MCF 10A (cell line): ENCODE results near the gene AMDHD2. TPM values are rescaled to one million over a fixed set of nuclear protein-coding genes. Genes with fewer than 3 reads are reported as not detected.
"Not testable (repeated sequence)": the region's sequence is repeated elsewhere in the genome, so short reads cannot be mapped to it uniquely, and the experiment has no call there.

Source experiments
- BruUV-seq: library from RNA; stranded (reverse); fragments of 400-500 nt; replicated peaks from 2 replicates; lab custom pipeline; 2021; lab: Mats Ljungman, UMichigan
- CTCF ChIA-PET: fragments of 300-600 bp; sonication (Branson Sonifier 250); formaldehyde crosslinking; extraction: SDS; loops from one replicate; lab custom pipeline; 2021; ENCODE audit warnings: antibody characterized with exemption, inconsistent platforms; lab: Yijun Ruan, JAX
- POLR2A ChIA-PET: fragments of 300-600, 350-650 bp; sonication (Branson Sonifier 250); formaldehyde crosslinking; extraction: SDS; loops from one replicate; lab custom pipeline; 2020; ENCODE audit warnings: antibody characterized with exemption, inconsistent platforms; lab: Yijun Ruan, JAX
- DNase-seq: peaks from one replicate; pipeline ENCODE4 v3.0.0-alpha.2; 2018; ENCODE audit not compliant: unreplicated experiment
- H3K27ac Mint-ChIP-seq: one replicate; pipeline ENCODE4 v1.8.0; 2022; ENCODE audit warnings: mild to moderate bottlenecking, low read depth, mixed read lengths; ENCODE audit not compliant: unreplicated experiment
- H3K27me3 Mint-ChIP-seq: one replicate; pipeline ENCODE4 v1.8.0; 2022; ENCODE audit warnings: mixed read lengths; ENCODE audit not compliant: insufficient read depth, unreplicated experiment
- H3K36me3 Mint-ChIP-seq: one replicate; pipeline ENCODE4 v1.8.0; 2022; ENCODE audit warnings: mild to moderate bottlenecking, moderate library complexity, mixed read lengths; ENCODE audit not compliant: insufficient read depth, unreplicated experiment
- H3K4me1 Mint-ChIP-seq: one replicate; pipeline ENCODE4 v1.8.0; 2022; ENCODE audit warnings: mixed read lengths; ENCODE audit not compliant: insufficient read depth, unreplicated experiment
- H3K4me3 Mint-ChIP-seq: one replicate; pipeline ENCODE4 v1.8.0; 2022; ENCODE audit warnings: mild to moderate bottlenecking, moderate library complexity, mixed read lengths; ENCODE audit not compliant: unreplicated experiment
- H3K9me3 Mint-ChIP-seq: one replicate; pipeline ENCODE4 v1.8.0; 2022; ENCODE audit warnings: mixed read lengths; ENCODE audit not compliant: unreplicated experiment
- intact Hi-C: fragments of 100-400 bp; cut with micrococcal nuclease; formaldehyde crosslinking; loops from 2 replicates; pipeline ENCODE4 v1.14.1; 2022
- total RNA-seq: library from RNA; stranded (reverse); gene quantifications from 2 replicates; pipeline ENCODE4 v1.2.3, GENCODE V29; 2022
- TF ChIP-seq, protein P1 (sequence below): fragments of 200-600 bp; IDR thresholded peaks from one replicate; pipeline ENCODE4 v1.8.0; 2022; ENCODE audit warnings: antibody characterized with exemption, mild to moderate bottlenecking; ENCODE audit not compliant: unreplicated experiment

AMDHD2 gene
- total RNA-seq, 1 experiment from 2014 or later: 15.8 TPM

DNA sequence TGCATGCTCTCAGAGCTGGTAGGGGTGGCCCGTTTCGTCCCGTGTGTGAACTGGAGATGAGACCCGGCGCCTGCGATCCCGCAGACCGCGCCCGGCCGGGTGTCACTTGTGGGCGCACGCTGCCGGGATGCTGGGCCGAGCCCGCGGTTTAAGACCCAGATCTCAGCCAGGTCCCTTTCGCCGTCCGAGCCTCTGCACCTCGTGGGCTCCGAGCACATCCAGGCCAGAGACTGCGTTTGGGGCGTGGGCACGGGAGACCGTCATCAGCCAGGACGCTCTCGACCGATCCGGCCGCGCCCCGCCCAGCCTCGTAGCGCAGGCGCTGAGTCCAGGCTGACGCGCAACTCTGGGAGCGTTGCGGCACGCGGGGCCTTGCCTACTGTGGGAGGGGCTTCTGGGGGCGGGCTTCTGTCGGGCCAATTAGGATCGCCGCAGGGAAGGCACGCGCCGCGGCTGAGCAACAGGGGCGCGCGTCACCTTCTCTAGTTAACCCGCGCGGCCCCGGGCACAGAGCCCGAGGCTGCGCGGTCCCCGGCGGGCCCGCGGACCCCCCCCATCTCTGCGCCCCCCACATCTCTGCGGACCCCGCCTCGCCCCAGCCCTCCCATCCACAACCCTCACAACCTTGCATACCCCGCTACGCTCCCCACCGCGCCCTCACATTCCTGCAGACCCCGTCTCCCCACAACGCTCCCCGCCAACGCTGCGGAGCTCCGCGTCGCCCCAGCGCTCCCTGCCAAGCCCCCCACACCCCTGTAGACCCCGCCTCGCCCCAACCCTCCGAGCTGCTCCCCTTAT is 11.7 kb downstream of the AMDHD2 start:
- Mint-ChIP-seq H3K27ac (peak overlapping the region; percentile 100), H3K36me3 (peaks cover 11% of the 10 kb centered on the region), H3K9me3 (no peaks in the 10 kb centered on the region), H3K4me3 (peak overlapping the region; percentile 98), H3K27me3 (no peaks in the 10 kb centered on the region), H3K4me1 (peaks cover 11% of the 10 kb centered on the region)
- ChIA-PET CTCF (interaction anchor here (0.6 kb wide), 1 partner anchor 11 kb away, joined by 4 read pairs; the partner anchor contains the start of gene AMDHD2), POLR2A (interaction anchor here (0.7 to 3.8 kb wide), 16 partner anchors 8 to 524 kb away, joined by 3 to 62 read pairs (median 4); partner anchors contain the start of genes AMDHD2, ATP6V0C, ECI1 and PGP)
- intact Hi-C loops: no loop called here
- BruUV-seq: no TSS peak
- peak; percentile 97 for DNase-seq
- TF ChIP-seq, protein P1, sequence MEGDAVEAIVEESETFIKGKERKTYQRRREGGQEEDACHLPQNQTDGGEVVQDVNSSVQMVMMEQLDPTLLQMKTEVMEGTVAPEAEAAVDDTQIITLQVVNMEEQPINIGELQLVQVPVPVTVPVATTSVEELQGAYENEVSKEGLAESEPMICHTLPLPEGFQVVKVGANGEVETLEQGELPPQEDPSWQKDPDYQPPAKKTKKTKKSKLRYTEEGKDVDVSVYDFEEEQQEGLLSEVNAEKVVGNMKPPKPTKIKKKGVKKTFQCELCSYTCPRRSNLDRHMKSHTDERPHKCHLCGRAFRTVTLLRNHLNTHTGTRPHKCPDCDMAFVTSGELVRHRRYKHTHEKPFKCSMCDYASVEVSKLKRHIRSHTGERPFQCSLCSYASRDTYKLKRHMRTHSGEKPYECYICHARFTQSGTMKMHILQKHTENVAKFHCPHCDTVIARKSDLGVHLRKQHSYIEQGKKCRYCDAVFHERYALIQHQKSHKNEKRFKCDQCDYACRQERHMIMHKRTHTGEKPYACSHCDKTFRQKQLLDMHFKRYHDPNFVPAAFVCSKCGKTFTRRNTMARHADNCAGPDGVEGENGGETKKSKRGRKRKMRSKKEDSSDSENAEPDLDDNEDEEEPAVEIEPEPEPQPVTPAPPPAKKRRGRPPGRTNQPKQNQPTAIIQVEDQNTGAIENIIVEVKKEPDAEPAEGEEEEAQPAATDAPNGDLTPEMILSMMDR: no peak

DNA sequence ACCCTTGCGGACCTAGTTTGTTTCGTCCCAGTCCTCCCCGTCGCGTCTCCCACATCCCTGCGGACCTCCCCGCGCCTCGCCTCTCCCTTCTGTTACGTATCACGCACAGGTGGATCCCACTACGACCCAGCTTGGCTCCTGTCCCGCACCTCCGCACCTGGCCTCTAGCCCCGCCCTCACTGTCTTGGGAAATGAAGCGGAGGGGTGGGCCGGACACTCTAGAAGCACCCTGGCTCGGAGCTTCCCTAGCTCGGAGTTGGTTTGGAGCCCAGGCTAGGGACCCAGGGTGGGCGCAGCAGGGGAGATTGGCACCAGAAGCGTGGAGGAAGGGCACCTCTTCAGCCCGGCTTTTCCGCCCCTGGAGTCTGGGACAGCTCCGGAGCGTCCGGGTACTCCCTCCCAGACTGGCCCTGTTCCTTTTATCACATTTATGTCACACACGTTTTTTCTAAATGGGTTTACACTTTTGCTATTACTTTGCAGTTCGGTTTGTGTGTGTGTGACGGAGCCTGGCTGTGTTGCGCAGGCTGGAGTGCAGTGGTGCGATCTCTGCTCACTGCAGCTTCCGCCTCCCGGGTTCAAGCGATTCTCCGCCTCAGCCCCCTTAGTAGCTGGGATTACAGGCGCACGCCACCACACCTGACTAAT is 12.4 kb downstream of the AMDHD2 start:
- POLR2A ChIA-PET: interaction anchor here (0.5 to 3.8 kb wide), 16 partner anchors 9 to 524 kb away, joined by 3 to 62 read pairs (median 4); partner anchors contain the start of genes AMDHD2, ATP6V0C, ECI1 and PGP
- Mint-ChIP-seq H3K27me3 (no peaks in the 10 kb centered on the region), H3K4me1 (peaks cover 11% of the 10 kb centered on the region), H3K4me3 (peak overlapping the region; percentile 98), H3K9me3 (no peaks in the 10 kb centered on the region), H3K36me3 (peaks cover 11% of the 10 kb centered on the region), H3K27ac (peak overlapping the region; percentile 100)
- peak; percentile 86 for DNase-seq
- CTCF ChIA-PET: interaction anchor here (0.5 kb wide), 1 partner anchor 44 kb away, joined by 3 read pairs; no protein-coding TSS in a partner anchor
- intact Hi-C loops: no loop called here
- TF ChIP-seq, protein P1: no peak
- BruUV-seq: TSS peak; percentile 19

DNA sequence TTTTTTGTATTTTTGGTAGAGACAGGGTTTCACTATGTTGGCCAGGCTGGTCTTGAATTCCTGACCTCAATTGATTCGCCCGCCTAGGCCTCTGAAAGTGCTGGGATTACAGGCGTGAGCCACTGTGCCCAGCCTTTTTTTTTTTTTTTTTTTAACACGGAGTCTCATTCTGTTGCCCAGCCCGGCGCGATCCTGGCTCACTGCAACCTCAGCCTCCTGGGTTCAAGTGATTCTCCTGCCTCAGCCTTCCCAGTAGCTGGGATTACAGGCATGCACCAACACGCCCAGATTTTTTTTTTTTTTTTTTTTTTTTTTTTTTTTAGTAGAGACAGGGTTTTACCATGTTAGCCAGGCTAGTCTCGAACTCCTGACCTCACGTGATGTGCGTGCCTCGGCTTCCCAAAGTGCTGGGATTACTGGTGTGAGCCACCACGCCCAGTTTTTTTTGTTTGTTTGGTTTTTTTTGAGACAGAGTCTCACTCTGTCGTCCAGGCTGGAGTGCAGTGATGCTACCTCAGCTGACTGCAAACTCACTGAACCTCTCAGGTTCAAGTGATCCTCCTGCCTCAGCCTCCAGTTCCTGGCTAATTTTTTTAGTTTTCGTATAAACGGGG is 13.1 kb downstream of the AMDHD2 start:
- ChIA-PET CTCF (interaction anchor here (0.5 kb wide), 1 partner anchor 44 kb away, joined by 3 read pairs; no protein-coding TSS in a partner anchor), POLR2A (interaction anchor here (0.5 to 3.8 kb wide), 11 partner anchors 9 to 378 kb away, joined by 3 to 62 read pairs (median 5); partner anchors contain the start of genes AMDHD2, ATP6V0C, PRSS27 and RNPS1)
- DNase-seq, BruUV-seq, intact Hi-C loops, H3K27me3 Mint-ChIP-seq, H3K9me3 Mint-ChIP-seq: not testable (repeated sequence)
- peaks cover 11% of the 10 kb centered on the region for H3K4me1 Mint-ChIP-seq
- H3K27ac Mint-ChIP-seq: peak overlapping the region; percentile 100
- H3K4me3 Mint-ChIP-seq: peak overlapping the region; percentile 98
- peaks cover 11% of the 10 kb centered on the region for H3K36me3 Mint-ChIP-seq

DNA sequence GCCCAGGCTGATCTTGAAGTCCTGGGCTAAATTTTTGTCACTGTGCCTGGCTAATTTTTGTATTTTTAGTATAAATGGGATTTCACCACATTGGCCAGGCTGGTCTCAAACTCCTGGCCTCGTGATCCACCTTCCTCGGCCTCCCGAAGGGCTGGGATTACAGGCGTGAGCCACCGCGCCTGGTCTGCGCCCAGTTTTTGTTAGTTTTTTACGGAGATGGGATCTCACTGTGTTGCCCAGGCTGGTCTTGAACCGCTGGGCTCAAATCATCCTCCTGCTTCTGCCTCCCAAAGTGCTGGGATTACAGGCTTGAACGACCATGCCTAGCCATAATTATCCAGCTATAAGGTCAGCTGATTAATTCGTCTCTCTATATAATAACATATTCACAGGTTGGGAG is 13.7 kb downstream of the AMDHD2 start:
- Mint-ChIP-seq H3K27ac (no peak overlapping the region), H3K4me1 (peaks cover 16% of the 10 kb centered on the region), H3K9me3 (no peaks in the 10 kb centered on the region), H3K27me3 (no peaks in the 10 kb centered on the region), H3K4me3 (peak overlapping the region; percentile 23), H3K36me3 (peaks cover 11% of the 10 kb centered on the region)
- ChIA-PET CTCF (no interaction called here), POLR2A (interaction anchor here (3.4 kb wide), 1 partner anchor 19 kb away, joined by 57 read pairs; the partner anchor contains the start of gene ATP6V0C)
- TF ChIP-seq, protein P1: no peak
- intact Hi-C loops: no loop called here
- no peak for DNase-seq
- no TSS peak for BruUV-seq

DNA sequence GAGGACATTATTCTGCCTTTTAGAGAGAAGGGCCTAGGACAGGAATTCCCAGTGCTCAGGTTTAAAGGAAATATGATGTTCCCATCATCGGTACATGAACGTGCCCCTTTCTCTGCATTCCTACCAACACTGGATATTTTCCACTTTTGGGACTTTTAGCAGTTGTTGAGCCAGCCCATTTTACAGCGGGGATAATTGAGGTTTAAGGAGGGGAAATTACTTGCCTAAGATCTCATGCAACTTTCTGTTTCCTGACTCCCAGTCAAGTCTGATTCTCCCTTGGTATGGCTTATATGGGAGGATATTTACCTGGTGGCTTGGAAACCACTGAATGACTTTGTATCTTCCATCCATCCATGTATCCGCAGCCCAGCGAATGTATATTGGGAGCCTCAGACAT is 14.2 kb downstream of the AMDHD2 start:
- H3K27ac Mint-ChIP-seq, H3K9me3 Mint-ChIP-seq, BruUV-seq, H3K27me3 Mint-ChIP-seq, intact Hi-C loops, DNase-seq: not testable (repeated sequence)
- CTCF ChIA-PET: interaction anchor here (0.9 kb wide), 1 partner anchor 10 kb away, joined by 3 read pairs; no protein-coding TSS in a partner anchor
- POLR2A ChIA-PET: interaction anchor here (0.7 to 4.2 kb wide), 2 partner anchors 15 to 1768 kb away, joined by 3 to 24 read pairs; partner anchors contain the start of gene AMDHD2
- H3K4me3 Mint-ChIP-seq: peak overlapping the region; percentile 23
- H3K4me1 Mint-ChIP-seq: peaks cover 20% of the 10 kb centered on the region
- peaks cover 11% of the 10 kb centered on the region for H3K36me3 Mint-ChIP-seq
